GM21515 (cell line): ENCODE data around the gene HDHD2.
A peak's percentile ranks its signal among the peaks of the same experiment; 100 is the strongest.

Experiments
- ATAC-seq: cut with Tn5 transposase; IDR thresholded peaks from one replicate; pipeline ENCODE4 v1.9.1; 2021; ENCODE audit not compliant: unreplicated experiment

HDHD2 gene

GRCh38 chr18:47149457-47150028 lies 757 bp downstream of the HDHD2 start:
- ATAC-seq = no peak

GRCh38 chr18:47146206-47146605 lies 4.1 kb downstream of the HDHD2 start:
- no peak for ATAC-seq

GRCh38 chr18:47143899-47144485 lies 6.3 kb downstream of the HDHD2 start:
- ATAC-seq = no peak

- ATAC-seq = no peak
These were observed 7.1 kb downstream of the HDHD2 start for GRCh38 chr18:47143153-47143552.

GRCh38 chr18:47141289-47141688 lies 9.0 kb downstream of the HDHD2 start:
- no peak for ATAC-seq

GRCh38 chr18:47121146-47121545 lies 29.2 kb downstream of the HDHD2 start:
- no peak for ATAC-seq

GRCh38 chr18:47120428-47120827 lies 29.9 kb downstream of the HDHD2 start:
- ATAC-seq = peak; percentile 92

GRCh38 chr18:47118981-47119380 lies 31.3 kb downstream of the HDHD2 start:
- ATAC-seq = no peak

GRCh38 chr18:47115205-47115604 lies 35.1 kb downstream of the HDHD2 start:
- ATAC-seq = no peak

GRCh38 chr18:47113796-47114540 lies 36.3 kb downstream of the HDHD2 start:
- no peak for ATAC-seq

GRCh38 chr18:47110492-47111274 lies 39.6 kb downstream of the HDHD2 start:
- ATAC-seq = no peak

GRCh38 chr18:47109720-47110119 lies 40.6 kb downstream of the HDHD2 start:
- no peak for ATAC-seq

GRCh38 chr18:47108998-47109405 lies 41.3 kb downstream of the HDHD2 start:
- ATAC-seq = no peak

- ATAC-seq = no peak
These were observed 41.9 kb downstream of the HDHD2 start for GRCh38 chr18:47108373-47108772.

- no peak for ATAC-seq
These were observed 50.0 kb downstream of the HDHD2 start for GRCh38 chr18:47100212-47100831.

GRCh38 chr18:47095810-47096209 lies 54.5 kb downstream of the HDHD2 start:
- no peak for ATAC-seq

- no peak for ATAC-seq
These were observed 62.6 kb downstream of the HDHD2 start for GRCh38 chr18:47087676-47088075.

GRCh38 chr18:47081578-47081977 lies 68.7 kb downstream of the HDHD2 start:
- no peak for ATAC-seq

GRCh38 chr18:47080872-47081271 lies 69.4 kb downstream of the HDHD2 start:
- ATAC-seq = no peak

GRCh38 chr18:47077111-47077510 lies 73.2 kb downstream of the HDHD2 start:
- ATAC-seq = no peak
